NB4 (cell line): Measurements from ENCODE around the gene RBM7.

ENCODE experiments used
- DNase-seq: peaks from one replicate; pipeline ENCODE4 v3.0.0; 2010; ENCODE audit warnings: low read depth
- H3K4me3 ChIP-seq: one replicate; pipeline ENCODE4 v1.5.1; 2011; ENCODE audit warnings: mild to moderate bottlenecking, low read depth, low read length, moderate library complexity
- MYC ChIP-seq: IDR thresholded peaks from 2 replicates; pipeline ENCODE4 v1.6.1; 2011; ENCODE audit warnings: low read depth, low read length
- POLR2A ChIP-seq: IDR thresholded peaks from 2 replicates; pipeline ENCODE4 v1.6.1; 2011; ENCODE audit warnings: mild to moderate bottlenecking; ENCODE audit not compliant: insufficient read length; ENCODE audit errors: extremely low read depth
- TF ChIP-seq, protein P1 (sequence below): IDR thresholded peaks from one replicate; pipeline ENCODE4 v1.5.1; 2012; ENCODE audit warnings: low read depth, low read length
- TF ChIP-seq, protein P2 (sequence below): IDR thresholded peaks from 2 replicates; pipeline ENCODE4 v1.6.1; 2011; ENCODE audit warnings: low read depth, low read length

RBM7 gene

DNA sequence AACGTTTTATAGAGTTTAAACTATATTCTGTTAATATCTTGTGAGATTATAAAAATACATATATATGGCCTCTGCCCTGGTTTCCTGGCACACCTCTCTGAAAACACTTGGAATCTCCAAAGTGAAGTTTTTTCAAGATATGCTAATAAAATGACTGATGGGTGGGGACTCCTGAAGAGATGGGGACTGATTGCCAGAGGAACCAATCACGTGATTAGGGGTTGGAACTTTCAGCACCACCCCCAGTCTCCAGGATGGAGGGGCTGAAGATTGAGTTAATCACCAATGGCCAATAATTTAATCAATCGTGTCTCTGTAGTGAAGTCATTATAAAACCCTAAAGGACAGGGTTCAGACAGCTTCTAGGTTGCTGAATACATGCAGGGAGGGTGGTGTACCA, 37.5 kb upstream of the RBM7 start:
- no peak for DNase-seq

DNA sequence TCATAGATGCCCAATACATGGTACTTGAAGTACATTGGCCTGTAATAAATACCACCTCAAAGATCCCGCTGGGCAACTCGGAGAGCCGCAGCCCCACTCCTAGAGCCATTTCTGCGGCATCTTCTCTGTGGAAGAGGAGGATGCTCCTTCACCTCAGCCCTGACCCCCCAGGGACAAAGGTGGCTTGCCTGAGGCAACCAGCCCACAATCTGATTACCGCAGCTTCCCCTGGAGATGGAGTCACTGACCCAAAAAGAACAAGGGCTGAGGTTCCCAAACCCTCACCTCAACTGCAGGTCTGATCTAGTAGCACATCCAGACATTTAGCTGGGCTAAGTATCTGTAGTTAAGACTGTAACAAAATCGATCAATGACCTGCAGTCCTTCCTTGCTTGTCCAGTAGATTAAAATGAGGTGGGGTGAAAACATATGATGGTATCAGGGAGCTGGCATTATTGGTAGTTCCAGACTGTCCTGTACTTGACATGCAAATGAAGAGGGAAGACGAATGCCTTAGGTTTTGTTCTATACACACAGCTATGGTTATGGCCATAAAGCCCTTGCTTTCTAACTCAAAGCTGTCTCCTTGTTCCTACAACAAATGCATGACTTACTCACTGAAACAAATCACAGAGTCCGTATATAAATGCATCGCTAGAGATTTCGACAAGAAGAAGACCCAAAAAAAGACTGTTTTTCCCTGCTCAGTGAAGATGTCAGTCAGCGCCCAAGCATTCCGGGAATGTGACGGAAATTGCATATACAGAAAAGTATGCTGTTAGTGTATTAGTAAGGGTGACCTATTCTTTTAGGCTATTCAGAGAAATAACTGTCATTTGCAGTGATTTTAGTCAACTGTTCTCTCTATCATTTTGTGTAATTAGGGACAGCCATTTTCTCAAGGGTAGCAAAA, 33.9 kb upstream of the RBM7 start:
- TF ChIP-seq, protein P1, sequence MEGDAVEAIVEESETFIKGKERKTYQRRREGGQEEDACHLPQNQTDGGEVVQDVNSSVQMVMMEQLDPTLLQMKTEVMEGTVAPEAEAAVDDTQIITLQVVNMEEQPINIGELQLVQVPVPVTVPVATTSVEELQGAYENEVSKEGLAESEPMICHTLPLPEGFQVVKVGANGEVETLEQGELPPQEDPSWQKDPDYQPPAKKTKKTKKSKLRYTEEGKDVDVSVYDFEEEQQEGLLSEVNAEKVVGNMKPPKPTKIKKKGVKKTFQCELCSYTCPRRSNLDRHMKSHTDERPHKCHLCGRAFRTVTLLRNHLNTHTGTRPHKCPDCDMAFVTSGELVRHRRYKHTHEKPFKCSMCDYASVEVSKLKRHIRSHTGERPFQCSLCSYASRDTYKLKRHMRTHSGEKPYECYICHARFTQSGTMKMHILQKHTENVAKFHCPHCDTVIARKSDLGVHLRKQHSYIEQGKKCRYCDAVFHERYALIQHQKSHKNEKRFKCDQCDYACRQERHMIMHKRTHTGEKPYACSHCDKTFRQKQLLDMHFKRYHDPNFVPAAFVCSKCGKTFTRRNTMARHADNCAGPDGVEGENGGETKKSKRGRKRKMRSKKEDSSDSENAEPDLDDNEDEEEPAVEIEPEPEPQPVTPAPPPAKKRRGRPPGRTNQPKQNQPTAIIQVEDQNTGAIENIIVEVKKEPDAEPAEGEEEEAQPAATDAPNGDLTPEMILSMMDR, result no peak
- TF ChIP-seq POLR2A, result no peak
- TF ChIP-seq, protein P2, sequence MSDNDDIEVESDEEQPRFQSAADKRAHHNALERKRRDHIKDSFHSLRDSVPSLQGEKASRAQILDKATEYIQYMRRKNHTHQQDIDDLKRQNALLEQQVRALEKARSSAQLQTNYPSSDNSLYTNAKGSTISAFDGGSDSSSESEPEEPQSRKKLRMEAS, result no peak
- TF ChIP-seq MYC, result no peak
- no peak for DNase-seq
- H3K4me3 ChIP-seq, result no peak overlapping the region

More for the DNA sequence above, 37.5 kb upstream of the RBM7 start:
- TF ChIP-seq POLR2A (no peak), MYC (no peak)
- TF ChIP-seq, protein P1, result no peak
- TF ChIP-seq, protein P2, result no peak
- no peak overlapping the region for H3K4me3 ChIP-seq

- no peak overlapping the region for H3K4me3 ChIP-seq
- no peak for DNase-seq
- TF ChIP-seq MYC (no peak), POLR2A (no peak)
- TF ChIP-seq, protein P2, result no peak
- TF ChIP-seq, protein P1, result no peak
These were observed 33.1 kb upstream of the RBM7 start for GRCh38 chr11:114367244-114367957.

- TF ChIP-seq, protein P2, result no peak
- TF ChIP-seq MYC, result no peak
- no peak for TF ChIP-seq POLR2A
- TF ChIP-seq, protein P1, result no peak
- DNase-seq, result no peak
- no peak overlapping the region for H3K4me3 ChIP-seq
These were observed 31.4 kb upstream of the RBM7 start for GRCh38 chr11:114368918-114369680.

DNA sequence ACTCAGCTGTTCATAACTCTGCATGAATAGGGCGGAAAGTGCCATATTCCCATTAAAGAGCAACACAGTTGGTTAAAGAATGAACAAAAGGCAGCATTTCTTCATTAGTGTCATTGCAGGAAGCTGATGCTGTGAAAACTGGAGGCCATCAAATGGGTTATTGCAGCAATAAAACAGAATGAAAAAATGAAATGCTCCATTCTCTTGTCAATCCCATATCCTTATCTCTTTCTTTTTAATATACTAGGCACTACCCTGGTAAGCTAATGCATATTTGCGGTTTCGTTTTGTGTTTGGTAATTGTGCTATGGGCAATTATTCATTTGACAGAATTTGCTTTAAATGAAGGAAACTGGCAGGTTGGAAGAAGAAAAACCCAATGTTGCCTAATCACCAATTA, 25.4 kb upstream of the RBM7 start:
- DNase-seq, result no peak
- no peak overlapping the region for H3K4me3 ChIP-seq
- TF ChIP-seq, protein P1, result no peak
- no peak for TF ChIP-seq POLR2A
- TF ChIP-seq, protein P2, result no peak
- no peak for TF ChIP-seq MYC
